ENCODE data around the gene CLCN7. TPM values are rescaled to one million over a fixed set of nuclear protein-coding genes. Genes with fewer than 3 reads are reported as not detected.

CLCN7 gene
- total RNA-seq, 1 donor from 2014 or later = 99.1 TPM

DNA sequence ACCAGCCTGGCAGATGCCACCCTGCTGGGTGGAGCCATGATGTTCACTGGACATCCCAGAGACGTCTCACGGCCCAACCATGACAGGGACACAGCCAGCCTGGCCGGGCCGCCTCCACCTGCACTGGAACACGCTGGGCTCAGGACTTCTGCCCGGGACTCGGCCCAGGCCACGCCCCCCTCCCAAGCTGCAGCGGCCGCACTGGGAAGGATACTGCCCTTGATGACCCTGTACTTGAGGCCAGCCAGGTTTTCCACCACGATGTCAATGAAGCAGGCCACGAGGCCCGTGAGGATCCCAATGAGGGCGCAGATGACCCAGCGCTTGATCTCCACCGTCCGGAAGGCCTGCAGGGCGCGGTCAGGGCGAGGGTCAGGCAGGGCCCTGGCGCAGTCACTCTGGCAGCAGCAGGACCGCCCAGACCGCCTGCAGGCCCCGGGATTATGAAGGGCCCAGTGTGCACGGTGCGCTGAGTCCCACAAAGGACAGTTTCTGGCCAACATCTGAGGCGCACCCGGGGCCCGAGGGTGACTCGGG is 14.2 kb downstream of the CLCN7 start:
- H3K4me1 Mint-ChIP-seq (ENCODE audit: unreplicated experiment) = no peaks in the 10 kb centered on the region
- DNase-seq (ENCODE audit: low spot score) = no peak
- H3K27ac Mint-ChIP-seq (ENCODE audit: unreplicated experiment) = no peak overlapping the region
- H3K4me3 Mint-ChIP-seq (ENCODE audit: unreplicated experiment) = no peak overlapping the region
- H3K36me3 Mint-ChIP-seq (ENCODE audit: low read depth, unreplicated experiment) = peaks cover 7% of the 10 kb centered on the region
- H3K27me3 Mint-ChIP-seq (ENCODE audit: unreplicated experiment) = peaks cover 5% of the 10 kb centered on the region
- TF ChIP-seq, protein P1, sequence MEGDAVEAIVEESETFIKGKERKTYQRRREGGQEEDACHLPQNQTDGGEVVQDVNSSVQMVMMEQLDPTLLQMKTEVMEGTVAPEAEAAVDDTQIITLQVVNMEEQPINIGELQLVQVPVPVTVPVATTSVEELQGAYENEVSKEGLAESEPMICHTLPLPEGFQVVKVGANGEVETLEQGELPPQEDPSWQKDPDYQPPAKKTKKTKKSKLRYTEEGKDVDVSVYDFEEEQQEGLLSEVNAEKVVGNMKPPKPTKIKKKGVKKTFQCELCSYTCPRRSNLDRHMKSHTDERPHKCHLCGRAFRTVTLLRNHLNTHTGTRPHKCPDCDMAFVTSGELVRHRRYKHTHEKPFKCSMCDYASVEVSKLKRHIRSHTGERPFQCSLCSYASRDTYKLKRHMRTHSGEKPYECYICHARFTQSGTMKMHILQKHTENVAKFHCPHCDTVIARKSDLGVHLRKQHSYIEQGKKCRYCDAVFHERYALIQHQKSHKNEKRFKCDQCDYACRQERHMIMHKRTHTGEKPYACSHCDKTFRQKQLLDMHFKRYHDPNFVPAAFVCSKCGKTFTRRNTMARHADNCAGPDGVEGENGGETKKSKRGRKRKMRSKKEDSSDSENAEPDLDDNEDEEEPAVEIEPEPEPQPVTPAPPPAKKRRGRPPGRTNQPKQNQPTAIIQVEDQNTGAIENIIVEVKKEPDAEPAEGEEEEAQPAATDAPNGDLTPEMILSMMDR (IDR thresholded peaks at IDR 0.05; ENCODE audit: unreplicated experiment) = no peak
- H3K9me3 Mint-ChIP-seq (ENCODE audit: unreplicated experiment) = no peaks in the 10 kb centered on the region

DNA sequence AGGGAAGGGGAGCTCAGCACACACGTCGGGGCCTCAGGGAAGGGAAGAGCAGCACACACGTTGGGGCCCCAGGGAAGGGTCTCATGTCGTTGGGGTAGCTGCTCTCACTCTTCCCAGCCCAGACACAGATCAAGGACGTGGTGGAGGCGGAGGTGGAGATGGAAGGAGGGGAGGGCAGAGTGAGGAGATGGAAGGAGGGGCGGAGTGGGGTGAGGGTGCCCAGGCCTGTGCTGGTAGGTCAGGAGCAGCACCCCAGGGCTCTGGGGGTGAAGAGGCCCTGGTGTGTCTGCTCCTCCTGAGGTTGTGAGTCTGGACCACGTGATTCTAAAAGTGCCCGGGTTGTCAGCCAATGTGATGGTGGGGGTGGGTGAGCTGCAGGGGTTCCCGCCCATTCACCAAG is 14.9 kb downstream of the CLCN7 start:
- Mint-ChIP-seq H3K4me3 (ENCODE audit: unreplicated experiment) (no peak overlapping the region), H3K27ac (ENCODE audit: unreplicated experiment) (no peak overlapping the region), H3K4me1 (ENCODE audit: unreplicated experiment) (no peaks in the 10 kb centered on the region), H3K9me3 (ENCODE audit: unreplicated experiment) (no peaks in the 10 kb centered on the region), H3K27me3 (ENCODE audit: unreplicated experiment) (peaks cover 5% of the 10 kb centered on the region), H3K36me3 (ENCODE audit: low read depth, unreplicated experiment) (peaks cover 5% of the 10 kb centered on the region)
- TF ChIP-seq, protein P1 (IDR thresholded peaks at IDR 0.05; ENCODE audit: unreplicated experiment) = no peak
- no peak for DNase-seq (ENCODE audit: low spot score)

DNA sequence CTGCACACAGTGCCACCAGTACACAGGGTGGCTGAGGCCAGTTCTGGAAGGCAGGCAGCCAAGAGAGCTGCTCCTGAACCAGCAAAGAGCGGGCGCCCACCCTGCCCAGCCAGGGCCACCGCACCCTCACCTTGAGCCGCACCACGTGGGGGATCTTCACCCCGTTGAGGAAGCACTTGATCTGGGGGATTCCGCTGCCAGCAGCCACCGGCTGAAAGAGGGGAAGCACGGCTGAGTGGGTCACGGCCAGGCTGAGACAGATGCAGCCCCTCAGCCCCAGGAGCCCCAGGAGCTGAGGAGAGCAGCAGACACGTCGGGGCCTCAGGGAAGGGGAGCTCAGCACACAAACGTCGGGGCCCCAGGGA is 15.9 kb downstream of the CLCN7 start:
- Mint-ChIP-seq H3K9me3 (ENCODE audit: unreplicated experiment) (no peaks in the 10 kb centered on the region), H3K27me3 (ENCODE audit: unreplicated experiment) (peaks cover 5% of the 10 kb centered on the region)

DNA sequence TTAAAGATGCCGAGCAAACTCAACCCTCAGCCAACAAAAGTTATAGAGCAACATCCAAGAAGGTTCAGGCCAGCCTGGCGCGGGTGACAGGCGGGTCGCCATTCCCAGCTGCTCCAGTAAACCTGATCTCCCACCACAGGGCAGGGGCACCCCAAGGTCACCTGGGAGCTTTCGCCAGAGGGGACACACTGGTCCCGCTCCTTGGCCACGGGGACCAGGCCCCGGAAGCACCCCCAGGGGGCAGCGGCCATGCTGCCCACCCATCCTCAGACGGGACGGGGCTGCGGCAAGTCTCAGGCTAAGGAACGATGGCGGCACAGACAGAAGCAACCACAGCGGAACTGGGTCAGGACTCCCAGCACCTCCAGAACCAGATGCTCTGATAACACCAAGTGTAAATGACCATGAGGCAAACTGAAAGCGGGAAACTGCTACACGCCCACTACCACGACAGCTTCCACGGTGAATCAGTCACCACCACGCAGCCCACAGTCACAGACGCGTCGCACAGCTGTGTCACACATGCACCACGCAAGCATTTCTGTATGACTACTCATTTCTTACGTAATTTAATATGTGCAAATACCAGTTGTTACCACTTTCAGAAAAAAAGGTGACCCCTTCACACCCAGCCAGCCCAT is 16.4 kb downstream of the CLCN7 start:
- Mint-ChIP-seq H3K36me3 (ENCODE audit: low read depth, unreplicated experiment) (no peaks in the 10 kb centered on the region), H3K27ac (ENCODE audit: unreplicated experiment) (no peak overlapping the region), H3K4me3 (ENCODE audit: unreplicated experiment) (no peak overlapping the region), H3K9me3 (ENCODE audit: unreplicated experiment) (no peaks in the 10 kb centered on the region), H3K27me3 (ENCODE audit: unreplicated experiment) (peaks cover 5% of the 10 kb centered on the region), H3K4me1 (ENCODE audit: unreplicated experiment) (no peaks in the 10 kb centered on the region)
- TF ChIP-seq, protein P1 (IDR thresholded peaks at IDR 0.05; ENCODE audit: unreplicated experiment) = no peak
- no peak for DNase-seq (ENCODE audit: low spot score)

More for the DNA sequence above, 15.9 kb downstream of the CLCN7 start:
- Mint-ChIP-seq H3K36me3 (ENCODE audit: low read depth, unreplicated experiment) (peaks cover 1% of the 10 kb centered on the region), H3K4me1 (ENCODE audit: unreplicated experiment) (no peaks in the 10 kb centered on the region), H3K4me3 (ENCODE audit: unreplicated experiment) (no peak overlapping the region), H3K27ac (ENCODE audit: unreplicated experiment) (no peak overlapping the region)
- no peak for DNase-seq (ENCODE audit: low spot score)
- TF ChIP-seq, protein P1 (IDR thresholded peaks at IDR 0.05; ENCODE audit: unreplicated experiment) = no peak

DNA sequence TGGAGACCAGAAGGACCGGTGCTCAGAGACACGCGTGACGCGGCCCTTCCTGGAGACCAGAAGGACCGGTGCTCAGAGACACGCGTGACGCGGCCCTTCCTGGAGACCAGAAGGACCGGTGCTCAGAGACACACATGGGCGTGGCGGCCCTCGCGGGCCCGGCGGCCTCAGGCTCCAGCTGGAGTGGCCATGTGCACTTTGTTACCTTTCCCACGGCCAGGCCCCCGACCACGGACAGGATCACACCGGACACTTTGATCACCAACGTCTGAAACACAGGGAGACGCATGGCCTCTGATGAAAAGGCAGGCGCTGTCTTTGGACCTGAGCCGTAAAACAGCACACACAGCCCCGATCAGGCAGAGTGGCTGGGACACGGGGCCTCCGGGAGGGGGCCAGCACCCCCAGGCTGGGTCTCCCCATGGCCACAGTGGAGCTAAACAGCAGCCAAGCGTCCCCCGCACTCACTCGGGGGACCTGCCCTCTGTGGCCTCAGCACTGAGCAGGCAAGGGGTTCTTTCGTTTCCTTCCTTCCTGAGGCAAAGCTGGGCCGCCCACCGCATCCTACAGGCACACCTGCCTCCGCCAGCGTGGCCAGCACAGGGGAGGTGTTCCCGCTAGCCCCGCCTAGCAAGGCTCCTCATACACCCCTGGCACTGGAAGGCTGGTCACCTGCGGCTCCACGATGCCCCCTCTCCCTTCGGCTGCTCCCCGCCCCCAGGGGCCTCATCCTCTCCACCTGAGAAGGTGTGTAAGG is 17.2 kb downstream of the CLCN7 start:
- H3K27me3 Mint-ChIP-seq (ENCODE audit: unreplicated experiment) = peaks cover 5% of the 10 kb centered on the region
- no peak overlapping the region for H3K4me3 Mint-ChIP-seq (ENCODE audit: unreplicated experiment)
- TF ChIP-seq, protein P1 (IDR thresholded peaks at IDR 0.05; ENCODE audit: unreplicated experiment) = no peak
- H3K27ac Mint-ChIP-seq (ENCODE audit: unreplicated experiment) = no peak overlapping the region
- no peaks in the 10 kb centered on the region for H3K9me3 Mint-ChIP-seq (ENCODE audit: unreplicated experiment)
- H3K36me3 Mint-ChIP-seq (ENCODE audit: low read depth, unreplicated experiment) = no peaks in the 10 kb centered on the region
- no peak for DNase-seq (ENCODE audit: low spot score)
- H3K4me1 Mint-ChIP-seq (ENCODE audit: unreplicated experiment) = no peaks in the 10 kb centered on the region

Data from endothelial cell (in vitro differentiated cells).